ENCODE data around the gene DSN1.

DNA sequence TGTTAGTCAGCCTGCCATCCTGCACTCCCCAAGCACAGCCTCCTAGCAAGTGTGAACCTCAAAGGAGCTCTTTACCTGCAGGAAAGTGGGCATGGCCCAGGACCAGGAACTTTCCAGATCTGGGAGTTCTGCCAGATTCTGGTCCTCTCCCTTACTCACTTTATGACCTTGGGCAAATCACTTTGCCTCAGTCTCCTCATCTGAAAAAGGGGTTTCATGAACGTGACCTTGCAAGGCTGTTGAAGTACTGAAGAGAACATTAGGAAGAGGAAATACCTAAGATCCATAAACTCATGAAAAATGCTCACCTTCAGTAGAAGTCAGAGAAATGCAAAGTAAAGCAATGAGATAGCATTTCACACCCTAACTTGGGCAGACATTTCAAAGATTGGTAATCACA is 26.8 kb upstream of the DSN1 start:
- TF ChIP-seq, protein P1, sequence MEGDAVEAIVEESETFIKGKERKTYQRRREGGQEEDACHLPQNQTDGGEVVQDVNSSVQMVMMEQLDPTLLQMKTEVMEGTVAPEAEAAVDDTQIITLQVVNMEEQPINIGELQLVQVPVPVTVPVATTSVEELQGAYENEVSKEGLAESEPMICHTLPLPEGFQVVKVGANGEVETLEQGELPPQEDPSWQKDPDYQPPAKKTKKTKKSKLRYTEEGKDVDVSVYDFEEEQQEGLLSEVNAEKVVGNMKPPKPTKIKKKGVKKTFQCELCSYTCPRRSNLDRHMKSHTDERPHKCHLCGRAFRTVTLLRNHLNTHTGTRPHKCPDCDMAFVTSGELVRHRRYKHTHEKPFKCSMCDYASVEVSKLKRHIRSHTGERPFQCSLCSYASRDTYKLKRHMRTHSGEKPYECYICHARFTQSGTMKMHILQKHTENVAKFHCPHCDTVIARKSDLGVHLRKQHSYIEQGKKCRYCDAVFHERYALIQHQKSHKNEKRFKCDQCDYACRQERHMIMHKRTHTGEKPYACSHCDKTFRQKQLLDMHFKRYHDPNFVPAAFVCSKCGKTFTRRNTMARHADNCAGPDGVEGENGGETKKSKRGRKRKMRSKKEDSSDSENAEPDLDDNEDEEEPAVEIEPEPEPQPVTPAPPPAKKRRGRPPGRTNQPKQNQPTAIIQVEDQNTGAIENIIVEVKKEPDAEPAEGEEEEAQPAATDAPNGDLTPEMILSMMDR (conservative IDR thresholded peaks at IDR 0.05 in 1 of 2, IDR thresholded peaks at IDR 0.05 in 1 of 2; ENCODE audit: low read depth in 1 of 2, low read length in 2 of 2), result no peak
- TF ChIP-seq EZH2 (IDR thresholded peaks at IDR 0.05; ENCODE audit: low read length, missing control alignments), result no peak
